WTC11 (cell line): Measurements from ENCODE around the gene FYN. TPM values are rescaled to one million over a fixed set of nuclear protein-coding genes. Genes with fewer than 3 reads are reported as not detected.
A peak's percentile ranks its signal among the peaks of the same experiment; 100 is the strongest.

ENCODE experiments used
- ATAC-seq: fragments of 200-7000 bp; cut with Tn5 transposase; 2 replicates; pipeline ENCODE4 v1.10.0; 2021; ENCODE audit warnings: mild to moderate bottlenecking, moderate library complexity
- CTCF ChIA-PET: fragments of 300-600 bp; sonication (Branson Sonifier 250); formaldehyde crosslinking; loops from one replicate; lab custom pipeline; 2021; ENCODE audit warnings: antibody characterized with exemption; lab: Charles Lee
- POLR2A ChIA-PET: fragments of 350-600 bp; sonication (Branson Sonifier 250); formaldehyde crosslinking; loops from one replicate; lab custom pipeline; 2021; ENCODE audit warnings: antibody characterized with exemption; lab: Charles Lee
- DNase-seq: peaks from one replicate; pipeline ENCODE4 v3.0.0; 2021; ENCODE audit warnings: low spot score
- H3K27ac Mint-ChIP-seq: 2 replicates; pipeline ENCODE4 v1.8.0; 2021; ENCODE audit warnings: mixed read lengths
- H3K27me3 Mint-ChIP-seq: 2 replicates; pipeline ENCODE4 v1.8.0; 2021; ENCODE audit warnings: low read depth, mild to moderate bottlenecking, moderate library complexity, mixed read lengths
- H3K36me3 Mint-ChIP-seq: 2 replicates; pipeline ENCODE4 v1.8.0; 2021; ENCODE audit warnings: mixed read lengths
- H3K4me1 Mint-ChIP-seq: 2 replicates; pipeline ENCODE4 v1.8.0; 2022; ENCODE audit warnings: mixed read lengths
- H3K4me3 Mint-ChIP-seq: 2 replicates; pipeline ENCODE4 v1.8.0; 2021; ENCODE audit warnings: mild to moderate bottlenecking, moderate library complexity, mixed read lengths
- H3K9me3 Mint-ChIP-seq: 2 replicates; pipeline ENCODE4 v1.8.0; 2021; ENCODE audit warnings: mixed read lengths
- EMX1 ChIP-seq: fragments of 250-450 bp; sonication (Bioruptor Pico); IDR thresholded peaks from 2 replicates; pipeline ENCODE4 v1.8.0; 2021; ENCODE audit warnings: mild to moderate bottlenecking
- GRHL2 ChIP-seq: fragments of 250-450 bp; sonication (Bioruptor Pico); IDR thresholded peaks from 2 replicates; pipeline ENCODE4 v1.8.0; 2022; ENCODE audit warnings: mild to moderate bottlenecking, moderate library complexity; ENCODE audit not compliant: insufficient replicate concordance, severe bottlenecking
- NFYB ChIP-seq: sonication (generic); formaldehyde crosslinking; conservative IDR thresholded peaks from 2 replicates; pipeline ENCODE4 v1.8.0; 2022; ENCODE audit warnings: low read depth, missing genetic modification reagents
- NR3C1 ChIP-seq: sonication (generic); formaldehyde crosslinking; conservative IDR thresholded peaks from 2 replicates; pipeline ENCODE4 v1.8.1; 2023; ENCODE audit warnings: low read depth, mild to moderate bottlenecking, missing genetic modification reagents
- RELA ChIP-seq: sonication (generic); formaldehyde crosslinking; IDR thresholded peaks from 2 replicates; pipeline ENCODE4 v1.8.1; 2022; ENCODE audit warnings: missing genetic modification reagents, mild to moderate bottlenecking, borderline replicate concordance
- ZBTB21 ChIP-seq: sonication (generic); formaldehyde crosslinking; IDR thresholded peaks from 2 replicates; pipeline ENCODE4 v1.8.1; 2023; ENCODE audit warnings: mild to moderate bottlenecking, missing genetic modification reagents, borderline replicate concordance
- ZNF416 ChIP-seq: fragments of 250-450 bp; sonication (Bioruptor Pico); IDR thresholded peaks from 2 replicates; pipeline ENCODE4 v1.9.0; 2021; ENCODE audit warnings: mild to moderate bottlenecking, inconsistent platforms
- ZNF423 ChIP-seq: fragments of 250-450 bp; sonication (Bioruptor Pico); IDR thresholded peaks from 2 replicates; pipeline ENCODE4 v2.1.2; 2022; ENCODE audit warnings: mild to moderate bottlenecking, moderate library complexity
- total RNA-seq: library from RNA; stranded (reverse); gene quantifications from 3 replicates; pipeline ENCODE4 v1.2.3, GENCODE V29; 2021
- TF ChIP-seq, protein P1 (sequence below): sonication (generic); formaldehyde crosslinking; IDR thresholded peaks from 2 replicates; pipeline ENCODE4 v1.8.1; 2023; ENCODE audit warnings: mild to moderate bottlenecking, missing genetic modification reagents
- TF ChIP-seq, protein P2 (sequence below): sonication (generic); formaldehyde crosslinking; conservative IDR thresholded peaks from 2 replicates; pipeline ENCODE4 v1.8.1; 2022; ENCODE audit warnings: mild to moderate bottlenecking, missing genetic modification reagents
- TF ChIP-seq, protein P3 (sequence below): sonication (generic); formaldehyde crosslinking; IDR thresholded peaks from 2 replicates; pipeline ENCODE4 v1.8.1; 2022; ENCODE audit warnings: mild to moderate bottlenecking, missing genetic modification reagents, moderate library complexity, borderline replicate concordance
- TF ChIP-seq, protein P4 (sequence below): sonication (generic); formaldehyde crosslinking; IDR thresholded peaks from 2 replicates; pipeline ENCODE4 v1.8.0; 2022; ENCODE audit warnings: mild to moderate bottlenecking, missing genetic modification reagents
- TF ChIP-seq, protein P5 (sequence below): sonication (generic); formaldehyde crosslinking; IDR thresholded peaks from 2 replicates; pipeline ENCODE4 v1.8.0; 2023; ENCODE audit warnings: missing genetic modification reagents, mild to moderate bottlenecking, borderline replicate concordance
- TF ChIP-seq, protein P6 (sequence below): sonication (generic); formaldehyde crosslinking; IDR thresholded peaks from 2 replicates; pipeline ENCODE4 v1.8.1; 2023; ENCODE audit warnings: mild to moderate bottlenecking, moderate library complexity, missing genetic modification reagents
- TF ChIP-seq, protein P7 (sequence below): fragments of 250-450 bp; sonication (Bioruptor Pico); IDR thresholded peaks from 2 replicates; pipeline ENCODE4 v1.9.0; 2021; ENCODE audit warnings: mild to moderate bottlenecking
- TF ChIP-seq, protein P8 (sequence below): sonication (generic); formaldehyde crosslinking; IDR thresholded peaks from 2 replicates; pipeline ENCODE4 v1.8.0; 2023; ENCODE audit warnings: mild to moderate bottlenecking, missing genetic modification reagents
- TF ChIP-seq, protein P9 (sequence below): fragments of 250-450 bp; sonication (Bioruptor Pico); conservative IDR thresholded peaks from 2 replicates; pipeline ENCODE4 v1.9.0; 2021; ENCODE audit warnings: mild to moderate bottlenecking

FYN gene
- total RNA-seq, 1 experiment from 2014 or later = 63.9 TPM

DNA sequence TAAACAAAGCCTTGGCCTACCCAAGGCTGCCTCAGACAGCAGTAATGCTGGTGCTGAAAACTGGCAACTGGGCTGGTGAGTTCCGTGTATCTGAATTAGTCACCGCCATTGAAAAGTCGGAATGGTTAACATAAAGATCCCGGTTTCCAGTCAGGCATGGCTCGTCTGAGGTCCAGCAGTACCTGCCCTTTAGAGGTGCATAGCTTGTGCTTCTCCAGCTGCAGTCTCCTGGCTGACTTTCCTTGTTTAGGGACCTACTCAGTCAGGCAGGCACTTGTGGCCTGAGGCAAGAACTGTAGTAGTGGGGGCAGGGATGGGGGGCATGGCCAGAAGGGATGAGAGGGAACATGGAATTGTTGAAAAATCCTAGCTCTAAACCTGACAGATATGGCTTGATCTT lies 101.6 kb downstream of the FYN start:
- ChIA-PET POLR2A (no interaction called here), CTCF (interaction anchor here (1.0 to 1.6 kb wide), 2 partner anchors 19 to 24 kb away, joined by 3 to 4 read pairs; no protein-coding TSS in a partner anchor)
- Mint-ChIP-seq H3K4me3 (no peak overlapping the region), H3K4me1 (peaks cover 43% of the 10 kb centered on the region), H3K27me3 (no peaks in the 10 kb centered on the region), H3K9me3 (no peaks in the 10 kb centered on the region), H3K36me3 (no peaks in the 10 kb centered on the region), H3K27ac (peak overlapping the region; percentile 52; the same call in 1 of the 2 replicates)
- ATAC-seq (peak; percentile 42), DNase-seq (no peak)
- TF ChIP-seq, protein P1, sequence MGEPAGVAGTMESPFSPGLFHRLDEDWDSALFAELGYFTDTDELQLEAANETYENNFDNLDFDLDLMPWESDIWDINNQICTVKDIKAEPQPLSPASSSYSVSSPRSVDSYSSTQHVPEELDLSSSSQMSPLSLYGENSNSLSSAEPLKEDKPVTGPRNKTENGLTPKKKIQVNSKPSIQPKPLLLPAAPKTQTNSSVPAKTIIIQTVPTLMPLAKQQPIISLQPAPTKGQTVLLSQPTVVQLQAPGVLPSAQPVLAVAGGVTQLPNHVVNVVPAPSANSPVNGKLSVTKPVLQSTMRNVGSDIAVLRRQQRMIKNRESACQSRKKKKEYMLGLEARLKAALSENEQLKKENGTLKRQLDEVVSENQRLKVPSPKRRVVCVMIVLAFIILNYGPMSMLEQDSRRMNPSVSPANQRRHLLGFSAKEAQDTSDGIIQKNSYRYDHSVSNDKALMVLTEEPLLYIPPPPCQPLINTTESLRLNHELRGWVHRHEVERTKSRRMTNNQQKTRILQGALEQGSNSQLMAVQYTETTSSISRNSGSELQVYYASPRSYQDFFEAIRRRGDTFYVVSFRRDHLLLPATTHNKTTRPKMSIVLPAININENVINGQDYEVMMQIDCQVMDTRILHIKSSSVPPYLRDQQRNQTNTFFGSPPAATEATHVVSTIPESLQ = no peak
- TF ChIP-seq, protein P2, sequence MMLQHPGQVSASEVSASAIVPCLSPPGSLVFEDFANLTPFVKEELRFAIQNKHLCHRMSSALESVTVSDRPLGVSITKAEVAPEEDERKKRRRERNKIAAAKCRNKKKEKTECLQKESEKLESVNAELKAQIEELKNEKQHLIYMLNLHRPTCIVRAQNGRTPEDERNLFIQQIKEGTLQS (CRISPR knock-in tag) = no peak
- TF ChIP-seq GRHL2 (CRISPR knock-in tag) (no peak), ZNF416 (CRISPR knock-in tag) (no peak), ZBTB21 (CRISPR knock-in tag) (no peak), RELA (CRISPR knock-in tag) (no peak), NR3C1 (CRISPR knock-in tag) (no peak), NFYB (CRISPR knock-in tag) (no peak), EMX1 (CRISPR knock-in tag) (no peak), ZNF423 (no peak)
- TF ChIP-seq, protein P3, sequence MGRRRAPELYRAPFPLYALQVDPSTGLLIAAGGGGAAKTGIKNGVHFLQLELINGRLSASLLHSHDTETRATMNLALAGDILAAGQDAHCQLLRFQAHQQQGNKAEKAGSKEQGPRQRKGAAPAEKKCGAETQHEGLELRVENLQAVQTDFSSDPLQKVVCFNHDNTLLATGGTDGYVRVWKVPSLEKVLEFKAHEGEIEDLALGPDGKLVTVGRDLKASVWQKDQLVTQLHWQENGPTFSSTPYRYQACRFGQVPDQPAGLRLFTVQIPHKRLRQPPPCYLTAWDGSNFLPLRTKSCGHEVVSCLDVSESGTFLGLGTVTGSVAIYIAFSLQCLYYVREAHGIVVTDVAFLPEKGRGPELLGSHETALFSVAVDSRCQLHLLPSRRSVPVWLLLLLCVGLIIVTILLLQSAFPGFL (CRISPR knock-in tag) = no peak
- TF ChIP-seq, protein P4, sequence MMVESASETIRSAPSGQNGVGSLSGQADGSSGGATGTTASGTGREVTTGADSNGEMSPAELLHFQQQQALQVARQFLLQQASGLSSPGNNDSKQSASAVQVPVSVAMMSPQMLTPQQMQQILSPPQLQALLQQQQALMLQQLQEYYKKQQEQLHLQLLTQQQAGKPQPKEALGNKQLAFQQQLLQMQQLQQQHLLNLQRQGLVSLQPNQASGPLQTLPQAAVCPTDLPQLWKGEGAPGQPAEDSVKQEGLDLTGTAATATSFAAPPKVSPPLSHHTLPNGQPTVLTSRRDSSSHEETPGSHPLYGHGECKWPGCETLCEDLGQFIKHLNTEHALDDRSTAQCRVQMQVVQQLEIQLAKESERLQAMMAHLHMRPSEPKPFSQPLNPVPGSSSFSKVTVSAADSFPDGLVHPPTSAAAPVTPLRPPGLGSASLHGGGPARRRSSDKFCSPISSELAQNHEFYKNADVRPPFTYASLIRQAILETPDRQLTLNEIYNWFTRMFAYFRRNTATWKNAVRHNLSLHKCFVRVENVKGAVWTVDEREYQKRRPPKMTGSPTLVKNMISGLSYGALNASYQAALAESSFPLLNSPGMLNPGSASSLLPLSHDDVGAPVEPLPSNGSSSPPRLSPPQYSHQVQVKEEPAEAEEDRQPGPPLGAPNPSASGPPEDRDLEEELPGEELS (CRISPR knock-in tag) = no peak
- TF ChIP-seq, protein P5, sequence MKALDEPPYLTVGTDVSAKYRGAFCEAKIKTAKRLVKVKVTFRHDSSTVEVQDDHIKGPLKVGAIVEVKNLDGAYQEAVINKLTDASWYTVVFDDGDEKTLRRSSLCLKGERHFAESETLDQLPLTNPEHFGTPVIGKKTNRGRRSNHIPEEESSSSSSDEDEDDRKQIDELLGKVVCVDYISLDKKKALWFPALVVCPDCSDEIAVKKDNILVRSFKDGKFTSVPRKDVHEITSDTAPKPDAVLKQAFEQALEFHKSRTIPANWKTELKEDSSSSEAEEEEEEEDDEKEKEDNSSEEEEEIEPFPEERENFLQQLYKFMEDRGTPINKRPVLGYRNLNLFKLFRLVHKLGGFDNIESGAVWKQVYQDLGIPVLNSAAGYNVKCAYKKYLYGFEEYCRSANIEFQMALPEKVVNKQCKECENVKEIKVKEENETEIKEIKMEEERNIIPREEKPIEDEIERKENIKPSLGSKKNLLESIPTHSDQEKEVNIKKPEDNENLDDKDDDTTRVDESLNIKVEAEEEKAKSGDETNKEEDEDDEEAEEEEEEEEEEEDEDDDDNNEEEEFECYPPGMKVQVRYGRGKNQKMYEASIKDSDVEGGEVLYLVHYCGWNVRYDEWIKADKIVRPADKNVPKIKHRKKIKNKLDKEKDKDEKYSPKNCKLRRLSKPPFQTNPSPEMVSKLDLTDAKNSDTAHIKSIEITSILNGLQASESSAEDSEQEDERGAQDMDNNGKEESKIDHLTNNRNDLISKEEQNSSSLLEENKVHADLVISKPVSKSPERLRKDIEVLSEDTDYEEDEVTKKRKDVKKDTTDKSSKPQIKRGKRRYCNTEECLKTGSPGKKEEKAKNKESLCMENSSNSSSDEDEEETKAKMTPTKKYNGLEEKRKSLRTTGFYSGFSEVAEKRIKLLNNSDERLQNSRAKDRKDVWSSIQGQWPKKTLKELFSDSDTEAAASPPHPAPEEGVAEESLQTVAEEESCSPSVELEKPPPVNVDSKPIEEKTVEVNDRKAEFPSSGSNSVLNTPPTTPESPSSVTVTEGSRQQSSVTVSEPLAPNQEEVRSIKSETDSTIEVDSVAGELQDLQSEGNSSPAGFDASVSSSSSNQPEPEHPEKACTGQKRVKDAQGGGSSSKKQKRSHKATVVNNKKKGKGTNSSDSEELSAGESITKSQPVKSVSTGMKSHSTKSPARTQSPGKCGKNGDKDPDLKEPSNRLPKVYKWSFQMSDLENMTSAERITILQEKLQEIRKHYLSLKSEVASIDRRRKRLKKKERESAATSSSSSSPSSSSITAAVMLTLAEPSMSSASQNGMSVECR (CRISPR knock-in tag) = no peak
- TF ChIP-seq, protein P6, sequence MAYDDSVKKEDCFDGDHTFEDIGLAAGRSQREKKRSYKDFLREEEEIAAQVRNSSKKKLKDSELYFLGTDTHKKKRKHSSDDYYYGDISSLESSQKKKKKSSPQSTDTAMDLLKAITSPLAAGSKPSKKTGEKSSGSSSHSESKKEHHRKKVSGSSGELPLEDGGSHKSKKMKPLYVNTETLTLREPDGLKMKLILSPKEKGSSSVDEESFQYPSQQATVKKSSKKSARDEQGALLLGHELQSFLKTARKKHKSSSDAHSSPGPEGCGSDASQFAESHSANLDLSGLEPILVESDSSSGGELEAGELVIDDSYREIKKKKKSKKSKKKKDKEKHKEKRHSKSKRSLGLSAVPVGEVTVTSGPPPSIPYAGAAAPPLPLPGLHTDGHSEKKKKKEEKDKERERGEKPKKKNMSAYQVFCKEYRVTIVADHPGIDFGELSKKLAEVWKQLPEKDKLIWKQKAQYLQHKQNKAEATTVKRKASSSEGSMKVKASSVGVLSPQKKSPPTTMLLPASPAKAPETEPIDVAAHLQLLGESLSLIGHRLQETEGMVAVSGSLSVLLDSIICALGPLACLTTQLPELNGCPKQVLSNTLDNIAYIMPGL (CRISPR knock-in tag) = no peak
- TF ChIP-seq, protein P7, sequence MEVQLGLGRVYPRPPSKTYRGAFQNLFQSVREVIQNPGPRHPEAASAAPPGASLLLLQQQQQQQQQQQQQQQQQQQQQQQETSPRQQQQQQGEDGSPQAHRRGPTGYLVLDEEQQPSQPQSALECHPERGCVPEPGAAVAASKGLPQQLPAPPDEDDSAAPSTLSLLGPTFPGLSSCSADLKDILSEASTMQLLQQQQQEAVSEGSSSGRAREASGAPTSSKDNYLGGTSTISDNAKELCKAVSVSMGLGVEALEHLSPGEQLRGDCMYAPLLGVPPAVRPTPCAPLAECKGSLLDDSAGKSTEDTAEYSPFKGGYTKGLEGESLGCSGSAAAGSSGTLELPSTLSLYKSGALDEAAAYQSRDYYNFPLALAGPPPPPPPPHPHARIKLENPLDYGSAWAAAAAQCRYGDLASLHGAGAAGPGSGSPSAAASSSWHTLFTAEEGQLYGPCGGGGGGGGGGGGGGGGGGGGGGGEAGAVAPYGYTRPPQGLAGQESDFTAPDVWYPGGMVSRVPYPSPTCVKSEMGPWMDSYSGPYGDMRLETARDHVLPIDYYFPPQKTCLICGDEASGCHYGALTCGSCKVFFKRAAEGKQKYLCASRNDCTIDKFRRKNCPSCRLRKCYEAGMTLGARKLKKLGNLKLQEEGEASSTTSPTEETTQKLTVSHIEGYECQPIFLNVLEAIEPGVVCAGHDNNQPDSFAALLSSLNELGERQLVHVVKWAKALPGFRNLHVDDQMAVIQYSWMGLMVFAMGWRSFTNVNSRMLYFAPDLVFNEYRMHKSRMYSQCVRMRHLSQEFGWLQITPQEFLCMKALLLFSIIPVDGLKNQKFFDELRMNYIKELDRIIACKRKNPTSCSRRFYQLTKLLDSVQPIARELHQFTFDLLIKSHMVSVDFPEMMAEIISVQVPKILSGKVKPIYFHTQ (CRISPR knock-in tag) = no peak
- TF ChIP-seq, protein P8, sequence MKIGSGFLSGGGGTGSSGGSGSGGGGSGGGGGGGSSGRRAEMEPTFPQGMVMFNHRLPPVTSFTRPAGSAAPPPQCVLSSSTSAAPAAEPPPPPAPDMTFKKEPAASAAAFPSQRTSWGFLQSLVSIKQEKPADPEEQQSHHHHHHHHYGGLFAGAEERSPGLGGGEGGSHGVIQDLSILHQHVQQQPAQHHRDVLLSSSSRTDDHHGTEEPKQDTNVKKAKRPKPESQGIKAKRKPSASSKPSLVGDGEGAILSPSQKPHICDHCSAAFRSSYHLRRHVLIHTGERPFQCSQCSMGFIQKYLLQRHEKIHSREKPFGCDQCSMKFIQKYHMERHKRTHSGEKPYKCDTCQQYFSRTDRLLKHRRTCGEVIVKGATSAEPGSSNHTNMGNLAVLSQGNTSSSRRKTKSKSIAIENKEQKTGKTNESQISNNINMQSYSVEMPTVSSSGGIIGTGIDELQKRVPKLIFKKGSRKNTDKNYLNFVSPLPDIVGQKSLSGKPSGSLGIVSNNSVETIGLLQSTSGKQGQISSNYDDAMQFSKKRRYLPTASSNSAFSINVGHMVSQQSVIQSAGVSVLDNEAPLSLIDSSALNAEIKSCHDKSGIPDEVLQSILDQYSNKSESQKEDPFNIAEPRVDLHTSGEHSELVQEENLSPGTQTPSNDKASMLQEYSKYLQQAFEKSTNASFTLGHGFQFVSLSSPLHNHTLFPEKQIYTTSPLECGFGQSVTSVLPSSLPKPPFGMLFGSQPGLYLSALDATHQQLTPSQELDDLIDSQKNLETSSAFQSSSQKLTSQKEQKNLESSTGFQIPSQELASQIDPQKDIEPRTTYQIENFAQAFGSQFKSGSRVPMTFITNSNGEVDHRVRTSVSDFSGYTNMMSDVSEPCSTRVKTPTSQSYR (CRISPR knock-in tag) = no peak
- TF ChIP-seq, protein P9, sequence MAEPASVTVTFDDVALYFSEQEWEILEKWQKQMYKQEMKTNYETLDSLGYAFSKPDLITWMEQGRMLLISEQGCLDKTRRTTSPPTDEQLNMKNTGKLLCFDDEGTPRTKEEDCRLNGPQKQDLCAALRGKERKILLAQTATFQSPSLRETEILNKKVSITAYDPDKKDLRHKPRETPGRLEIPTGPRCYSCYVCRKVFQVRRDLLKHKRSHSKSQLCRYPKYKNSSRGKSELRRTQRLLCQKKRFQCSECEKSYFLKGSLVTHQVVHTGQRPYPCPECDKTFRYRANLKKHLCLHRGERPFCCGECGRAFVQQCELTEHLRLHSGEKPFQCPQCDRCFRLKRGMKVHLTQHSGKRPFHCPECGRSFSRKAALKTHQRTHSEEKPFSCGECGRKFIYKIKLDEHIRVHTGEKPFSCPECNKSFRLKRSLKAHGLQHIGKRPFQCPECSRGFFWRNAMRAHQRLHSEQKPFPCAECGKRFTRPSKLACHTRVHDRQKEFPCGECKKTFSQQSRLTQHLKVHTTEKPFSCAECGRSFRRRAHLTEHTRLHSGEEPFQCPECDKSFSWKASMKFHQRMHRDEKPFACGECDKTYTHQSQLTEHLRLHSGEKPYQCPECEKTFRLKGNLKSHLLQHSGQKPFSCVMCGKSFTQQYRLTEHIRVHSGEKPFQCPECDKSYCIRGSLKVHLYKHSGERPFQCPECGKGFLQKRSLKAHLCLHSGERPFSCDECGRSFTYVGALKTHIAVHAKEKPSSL = no peak
